ENCODE results near the gene MKI67.
"Not testable (repeated sequence)": the region's sequence is repeated elsewhere in the genome, so short reads cannot be mapped to it uniquely, and the experiment has no call there.

MKI67 gene

GRCh38 chr10:128102480-128103228 is 23.6 kb downstream of the MKI67 start:
- no peak for FAIRE-seq

GRCh38 chr10:128101901-128102300 is 24.3 kb downstream of the MKI67 start:
- no peak for FAIRE-seq

GRCh38 chr10:128099901-128100300 is 26.3 kb downstream of the MKI67 start:
- no peak for FAIRE-seq

- no peak for FAIRE-seq
These were observed 27.6 kb downstream of the MKI67 start for GRCh38 chr10:128098631-128099030.

- no peak for FAIRE-seq
These were observed 28.4 kb downstream of the MKI67 start for GRCh38 chr10:128097783-128098182.

GRCh38 chr10:128096486-128097199 is 29.6 kb downstream of the MKI67 start:
- FAIRE-seq, result no peak

- FAIRE-seq, result no peak
These were observed 30.3 kb downstream of the MKI67 start for GRCh38 chr10:128095753-128096469.

GRCh38 chr10:128095027-128095752 is 31.0 kb downstream of the MKI67 start:
- FAIRE-seq, result no peak

- not testable (repeated sequence) for FAIRE-seq
These were observed 31.6 kb downstream of the MKI67 start for GRCh38 chr10:128094596-128094995.

GRCh38 chr10:128092454-128092853 is 33.8 kb downstream of the MKI67 start:
- FAIRE-seq, result no peak

- no peak for FAIRE-seq
These were observed 34.5 kb downstream of the MKI67 start for GRCh38 chr10:128091636-128092210.

- FAIRE-seq, result no peak
These were observed 38.1 kb downstream of the MKI67 start for GRCh38 chr10:128087884-128088709.

GRCh38 chr10:128087146-128087883 is 38.9 kb downstream of the MKI67 start:
- FAIRE-seq, result no peak

- no peak for FAIRE-seq
These were observed 40.0 kb downstream of the MKI67 start for GRCh38 chr10:128086003-128086863.

GRCh38 chr10:128084991-128085390 is 41.2 kb downstream of the MKI67 start:
- FAIRE-seq, result no peak

GRCh38 chr10:128084364-128084763 is 41.9 kb downstream of the MKI67 start:
- no peak for FAIRE-seq

GRCh38 chr10:128083191-128083895 is 42.9 kb downstream of the MKI67 start:
- FAIRE-seq, result no peak

- no peak for FAIRE-seq
These were observed 44.5 kb downstream of the MKI67 start for GRCh38 chr10:128081720-128082119.

- no peak for FAIRE-seq
These were observed 45.0 kb downstream of the MKI67 start for GRCh38 chr10:128081222-128081621.
